COLO668 (cell line): ENCODE results near the gene TBC1D16.
"Not testable (repeated sequence)": the region's sequence is repeated elsewhere in the genome, so short reads cannot be mapped to it uniquely, and the experiment has no call there.

Source experiments
- DNase-seq: peaks from one replicate; lab custom pipeline; 2025; ENCODE audit not compliant: unreplicated experiment; lab: John Stamatoyannopoulos, UW

Gene TBC1D16

GRCh38 chr17:79977708-79978547 is 57.7 kb downstream of the TBC1D16 start:
- DNase-seq = no peak

GRCh38 chr17:79977161-79977631 is 58.5 kb downstream of the TBC1D16 start:
- DNase-seq = no peak

DNA sequence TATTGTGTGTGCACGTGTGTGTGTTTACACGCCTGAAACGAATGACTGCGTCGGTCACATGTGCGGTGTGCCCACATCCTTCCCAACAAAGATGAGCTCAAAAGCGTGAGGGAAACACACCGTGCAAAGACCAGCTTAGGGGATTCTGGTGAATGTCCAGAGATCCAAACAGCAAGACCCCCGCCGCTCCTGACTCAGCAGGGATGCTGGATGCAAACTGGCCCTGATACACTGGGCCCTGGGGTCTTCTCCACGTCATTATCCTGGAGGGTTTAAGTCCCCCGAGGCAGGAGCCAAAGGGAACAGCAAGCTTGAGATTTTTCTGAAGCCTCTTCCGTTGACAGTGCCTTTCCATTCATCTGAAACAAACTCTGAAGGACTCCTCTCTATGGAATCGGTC is 59.2 kb downstream of the TBC1D16 start:
- DNase-seq = no peak

DNA sequence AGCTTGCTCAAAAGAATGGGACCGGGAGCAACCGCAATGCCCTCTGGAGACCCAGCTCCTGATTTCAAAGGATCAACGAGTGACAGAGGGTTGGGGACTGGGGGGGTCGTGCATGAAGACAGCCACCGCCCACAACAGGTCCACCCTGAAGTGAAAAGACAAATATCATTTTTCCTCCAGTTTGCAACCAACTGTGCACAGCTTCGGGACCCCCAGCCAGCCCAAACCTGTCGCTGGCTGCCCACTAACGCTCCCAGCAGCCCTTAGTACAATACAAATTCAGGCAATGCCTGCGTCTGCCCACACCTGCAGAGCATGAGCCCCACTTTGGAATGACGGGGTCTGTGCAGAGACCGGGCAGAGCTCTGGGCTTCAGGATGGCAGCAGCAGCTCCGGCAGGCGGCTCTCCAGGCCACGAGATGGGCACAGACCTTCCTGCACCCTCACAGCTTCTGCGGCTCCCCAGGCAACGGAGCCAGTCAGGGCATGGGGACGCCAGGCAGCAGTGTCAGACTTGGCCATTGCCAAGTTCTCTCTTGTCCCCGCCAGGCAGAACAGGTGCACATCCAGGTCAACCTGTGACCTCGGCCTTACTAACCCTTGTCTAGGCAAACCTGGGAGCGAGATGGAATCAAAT is 60.1 kb downstream of the TBC1D16 start:
- DNase-seq = no peak

- DNase-seq = no peak
Measured at GRCh38 chr17:79974566-79975497, 60.8 kb downstream of the TBC1D16 start.

DNA sequence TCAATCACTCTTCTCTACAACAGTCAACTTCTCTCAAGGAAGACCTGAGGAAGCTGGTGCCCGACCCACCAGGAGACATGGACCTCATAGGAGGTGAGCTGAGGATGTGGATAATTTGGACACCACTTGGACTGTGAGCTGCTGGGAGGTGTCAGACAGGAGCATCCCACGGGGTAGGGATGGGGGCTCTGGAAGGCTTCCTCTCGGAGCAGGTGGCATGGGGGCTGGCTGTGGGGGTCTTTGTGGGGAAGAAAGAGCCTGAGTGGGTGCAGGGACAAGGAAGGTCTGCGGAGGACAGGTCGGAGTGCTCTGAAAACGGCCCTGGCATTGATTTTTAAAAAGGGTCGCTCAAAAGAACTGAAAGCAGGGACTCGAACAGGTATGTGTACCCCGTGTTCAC is 64.0 kb downstream of the TBC1D16 start:
- DNase-seq = no peak

- DNase-seq = no peak
Measured at GRCh38 chr17:79970576-79971068, 65.0 kb downstream of the TBC1D16 start.

GRCh38 chr17:79969906-79970305 is 65.8 kb downstream of the TBC1D16 start:
- no peak for DNase-seq

DNA sequence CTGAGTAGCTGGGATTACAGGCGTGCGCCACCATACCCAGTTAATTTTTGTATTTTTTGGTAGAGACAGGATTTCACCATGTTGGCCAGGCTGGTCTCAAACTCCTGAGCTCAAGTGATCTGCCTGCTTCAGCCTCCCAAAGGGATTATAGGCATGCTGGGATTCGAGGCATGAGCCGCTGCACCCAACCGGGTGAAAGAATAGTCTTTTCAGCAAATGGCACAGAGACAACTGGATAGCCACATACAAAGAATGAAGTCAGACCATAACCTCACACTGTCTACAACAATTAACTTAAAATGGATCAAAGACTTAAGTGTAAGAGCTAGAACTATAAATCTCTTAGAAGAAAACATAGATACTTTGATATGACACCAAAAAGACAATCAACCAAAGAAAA is 67.6 kb downstream of the TBC1D16 start:
- DNase-seq = no peak

GRCh38 chr17:79966681-79967080 is 69.0 kb downstream of the TBC1D16 start:
- DNase-seq = no peak

- no peak for DNase-seq
Measured at GRCh38 chr17:79965806-79966205, 69.9 kb downstream of the TBC1D16 start.

GRCh38 chr17:79962467-79962866 is 73.2 kb downstream of the TBC1D16 start:
- DNase-seq = not testable (repeated sequence)

GRCh38 chr17:79961567-79961966 is 74.1 kb downstream of the TBC1D16 start:
- DNase-seq = not testable (repeated sequence)

DNA sequence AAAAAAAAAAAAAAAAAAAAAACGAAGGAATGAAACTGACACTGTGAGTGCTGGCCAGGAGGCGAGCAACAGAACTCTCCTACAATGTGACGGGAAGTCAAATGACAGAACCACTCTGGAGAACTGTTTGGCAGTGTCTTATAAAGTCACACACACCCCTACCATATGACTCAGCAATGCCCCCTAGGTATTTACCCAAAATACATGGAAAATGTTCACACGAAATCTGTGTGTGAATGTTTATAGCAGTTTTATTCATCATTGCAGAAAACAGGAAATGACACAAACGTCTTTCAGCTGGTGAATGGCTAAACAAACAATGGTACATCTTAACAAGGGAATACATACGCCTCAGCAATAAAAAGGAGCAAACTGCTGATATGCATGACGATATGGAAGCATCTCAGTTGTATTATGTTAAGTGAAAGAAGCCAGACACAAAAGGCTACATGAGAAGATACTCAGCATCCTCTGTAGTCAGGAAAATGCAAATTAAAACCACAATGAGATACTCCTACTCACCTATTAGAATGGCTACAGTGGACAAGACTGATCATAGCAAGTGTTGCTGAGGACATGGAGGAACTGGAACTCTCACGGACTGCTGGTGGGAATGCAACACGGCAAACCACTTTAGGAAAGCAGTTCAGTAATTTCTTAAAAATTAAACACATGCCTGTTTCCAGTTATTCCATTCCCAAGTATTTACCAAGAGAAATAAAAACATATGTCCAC is 74.7 kb downstream of the TBC1D16 start:
- no peak for DNase-seq

DNA sequence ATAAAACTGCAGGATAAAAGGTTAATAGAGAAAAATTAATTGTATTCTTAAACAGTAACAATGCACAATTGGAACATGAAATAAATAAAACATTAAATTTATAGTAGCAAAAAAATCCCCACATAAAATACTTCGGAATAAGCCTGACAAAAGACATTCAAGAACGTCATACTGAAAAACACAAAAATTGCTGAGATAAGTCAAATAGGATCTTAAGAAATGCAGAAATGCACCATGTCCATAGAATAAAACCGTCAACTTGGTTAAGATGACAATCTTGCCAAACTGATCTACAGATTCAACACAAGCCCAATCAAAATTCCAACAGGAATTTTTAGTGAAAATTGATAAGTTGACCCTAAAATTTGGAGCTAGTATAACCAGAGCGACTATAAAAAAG is 76.6 kb downstream of the TBC1D16 start:
- DNase-seq = no peak

DNA sequence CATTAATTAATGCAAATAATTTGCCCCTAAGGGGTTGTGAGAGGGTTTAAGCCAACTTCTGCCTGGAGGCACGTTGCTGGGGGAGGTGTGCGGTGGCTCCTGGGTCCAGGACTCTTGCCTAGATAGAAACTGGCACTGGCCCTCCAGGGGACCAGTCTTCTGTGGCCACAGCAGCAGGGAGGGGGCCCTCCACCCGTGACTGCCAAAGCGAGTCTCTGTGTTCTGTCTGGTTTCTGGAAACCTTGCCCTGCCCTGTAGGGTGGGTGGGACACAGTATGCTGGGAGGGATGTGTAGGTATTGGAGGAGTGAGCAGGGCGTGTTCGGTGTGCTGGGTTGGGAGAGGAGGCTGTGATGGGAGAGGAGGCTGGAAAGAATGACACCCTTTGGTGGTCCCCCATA is 78.8 kb downstream of the TBC1D16 start:
- no peak for DNase-seq

GRCh38 chr17:79956441-79956735 is 79.3 kb downstream of the TBC1D16 start:
- not testable (repeated sequence) for DNase-seq

GRCh38 chr17:79955691-79956440 is 79.8 kb downstream of the TBC1D16 start:
- DNase-seq = no peak

GRCh38 chr17:79955167-79955549 is 80.5 kb downstream of the TBC1D16 start:
- DNase-seq = no peak
